ENCODE results near the gene MTA3.

DNA sequence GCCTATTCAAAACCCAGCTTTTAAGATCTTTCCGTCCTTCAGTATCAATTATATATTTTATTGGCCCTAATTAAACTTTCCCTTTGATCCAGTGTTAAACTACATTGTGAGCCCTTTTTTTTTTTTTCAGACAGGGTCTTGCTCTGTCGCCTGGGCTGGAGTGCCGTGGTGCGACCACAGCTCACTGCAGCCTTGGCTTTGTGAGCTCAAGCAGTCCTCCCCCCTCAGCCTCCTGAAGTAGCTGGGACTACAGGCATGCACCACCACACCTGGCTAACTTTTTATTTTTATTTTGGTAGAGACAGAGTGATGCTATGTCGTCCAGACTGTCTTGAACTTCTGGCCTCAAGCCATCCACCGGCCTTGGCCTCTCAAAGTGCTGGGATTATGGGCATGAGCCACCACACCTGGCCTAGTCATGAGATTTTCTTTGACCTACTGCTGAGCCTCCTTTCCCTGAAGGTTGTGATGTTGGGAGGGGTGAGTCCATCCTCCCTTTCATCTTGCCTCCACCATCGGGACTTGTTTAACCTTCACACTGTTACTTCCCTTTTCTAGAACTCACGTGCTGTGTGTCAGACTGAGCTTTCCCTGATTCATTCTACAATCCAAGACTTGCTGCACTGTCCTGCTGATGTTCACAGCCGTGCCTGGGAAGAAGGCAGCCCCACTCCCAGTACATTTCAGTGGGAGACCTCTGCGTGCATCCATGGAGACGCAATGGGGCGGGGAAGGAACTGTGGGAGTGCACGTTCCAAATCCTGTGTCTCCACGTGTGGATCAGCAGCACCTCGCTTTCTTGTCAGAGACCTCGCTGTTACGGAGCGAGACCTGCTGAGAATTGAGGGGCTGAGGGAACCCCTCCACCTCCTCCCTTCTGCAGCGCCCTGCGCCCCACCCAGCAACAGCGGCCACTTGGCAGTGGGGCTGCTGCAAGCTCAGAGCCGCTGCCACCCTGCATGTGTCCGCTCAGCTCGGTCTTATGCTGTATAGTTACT lies 184.7 kb downstream of the MTA3 start:
- TF ChIP-seq POLR2AphosphoS5 (IDR thresholded peaks at IDR 0.05; ENCODE audit: borderline replicate concordance, low read depth, low read length), result no peak
- TF ChIP-seq EZH2 (IDR thresholded peaks at IDR 0.05), result no peak
- TF ChIP-seq FOXP2 (optimal IDR thresholded peaks at IDR 0.05; ENCODE audit: control extremely low read depth, extremely low read length, insufficient read depth), result no peak
